TTC549 (cell line): ENCODE data around the gene CEPT1.
"Not testable (repeated sequence)": the region's sequence is repeated elsewhere in the genome, so short reads cannot be mapped to it uniquely, and the experiment has no call there.

Experiments used
- FAIRE-seq: peaks from 2 replicates; lab custom pipeline; 2012; peaks lifted over from hg19 to GRCh38; lab: Jason Lieb, UNC

CEPT1 gene

DNA sequence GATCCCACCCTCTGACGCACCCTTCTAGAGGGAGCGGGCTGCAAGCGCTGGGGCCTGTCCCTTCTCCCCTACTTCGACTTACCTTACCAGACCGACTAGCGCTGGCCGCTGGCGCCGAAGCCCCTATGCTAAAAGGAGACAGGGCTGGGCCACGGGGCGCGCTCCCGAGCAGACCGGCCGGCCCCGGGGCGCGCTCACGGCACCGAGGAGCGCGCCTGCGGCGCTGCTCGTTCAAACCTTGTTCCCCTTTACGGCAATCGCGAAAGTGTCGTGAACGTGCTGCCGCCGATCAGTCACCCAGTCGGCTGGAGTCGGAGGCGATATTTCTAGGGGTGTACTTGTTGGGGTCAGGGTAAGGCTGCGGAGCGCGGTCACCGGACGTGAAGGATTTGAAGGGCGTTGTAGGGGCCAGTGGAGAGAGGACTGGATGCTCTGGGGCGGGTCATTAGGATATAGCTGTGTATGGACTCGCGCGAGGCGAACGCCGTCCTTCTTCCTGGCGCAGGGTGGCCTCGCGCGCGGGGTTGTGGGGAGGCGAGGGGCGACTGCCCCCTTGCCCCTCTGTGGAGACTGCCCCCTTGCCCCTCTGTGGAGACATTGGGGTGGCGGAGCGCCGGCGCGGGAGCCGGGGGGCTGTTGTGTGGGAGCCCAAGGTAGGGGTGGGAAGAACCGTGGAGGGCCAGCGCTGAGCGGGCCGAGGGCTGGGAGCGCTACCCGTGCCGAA is at the start of gene CEPT1, which contains the start of gene DRAM2:
Gene CEPT1, plus strand, starts transcription at position 268 of the 724 bp plus-strand sequence. CDS start 7,492 bp downstream, outside the sequence.
Gene DRAM2, minus strand, starts transcription at position 138 of the 724 bp plus-strand sequence. CDS start 8,539 bp downstream, outside the sequence.
- FAIRE-seq = no peak

DNA sequence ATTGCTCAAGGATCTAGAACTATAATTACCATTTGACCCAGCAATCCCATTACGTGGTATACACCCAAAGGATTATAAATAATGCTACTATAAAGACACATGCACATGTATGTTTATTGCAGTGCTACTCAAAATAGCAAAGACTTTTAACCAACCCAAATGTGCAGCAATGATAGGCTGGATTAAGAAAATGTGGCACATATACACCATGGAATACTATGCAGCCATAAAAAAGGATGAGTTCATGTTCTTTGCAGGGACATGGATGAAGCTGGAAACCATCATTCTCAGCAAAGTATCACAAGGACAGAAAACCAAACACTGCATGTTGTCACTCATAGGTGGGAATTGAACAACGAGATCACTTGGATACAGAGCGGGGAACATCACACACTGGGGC is 44.6 kb upstream of the CEPT1 start:
- FAIRE-seq = not testable (repeated sequence)

DNA sequence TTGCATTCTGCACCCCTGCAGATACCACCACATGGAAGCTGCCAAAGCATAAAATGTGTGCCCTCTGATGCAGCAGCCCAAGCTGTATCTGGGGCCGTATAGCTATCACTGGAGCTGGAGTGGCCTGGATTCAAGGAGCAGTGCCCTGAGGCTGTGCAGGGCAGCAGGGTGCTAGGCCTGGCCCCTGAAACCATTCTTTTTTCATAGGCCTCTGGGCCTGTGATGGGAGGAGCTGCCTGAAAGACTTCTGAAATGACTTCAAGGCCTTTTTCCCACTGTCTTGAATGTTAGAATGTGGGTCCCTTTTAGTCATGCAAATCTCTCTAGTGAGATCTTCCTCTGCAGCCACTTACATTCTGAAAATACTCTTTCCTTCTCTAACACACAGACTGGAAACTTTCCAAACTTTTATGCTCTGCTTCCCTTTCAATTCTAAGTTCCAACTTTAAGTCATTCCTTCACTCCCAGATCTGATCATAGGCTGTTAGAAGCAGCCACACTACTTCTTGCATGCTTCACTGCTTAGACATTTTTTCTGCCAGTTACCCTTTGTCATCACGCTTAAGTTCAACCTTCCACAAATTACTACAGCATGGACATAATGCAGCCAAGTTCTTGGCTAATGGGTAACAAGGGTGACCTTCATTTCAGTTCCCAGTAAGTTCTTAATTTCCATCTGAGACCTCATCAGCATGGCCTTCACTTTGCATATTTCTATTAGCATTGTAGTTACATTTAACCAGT is 42.5 kb upstream of the CEPT1 start:
- FAIRE-seq = no peak

DNA sequence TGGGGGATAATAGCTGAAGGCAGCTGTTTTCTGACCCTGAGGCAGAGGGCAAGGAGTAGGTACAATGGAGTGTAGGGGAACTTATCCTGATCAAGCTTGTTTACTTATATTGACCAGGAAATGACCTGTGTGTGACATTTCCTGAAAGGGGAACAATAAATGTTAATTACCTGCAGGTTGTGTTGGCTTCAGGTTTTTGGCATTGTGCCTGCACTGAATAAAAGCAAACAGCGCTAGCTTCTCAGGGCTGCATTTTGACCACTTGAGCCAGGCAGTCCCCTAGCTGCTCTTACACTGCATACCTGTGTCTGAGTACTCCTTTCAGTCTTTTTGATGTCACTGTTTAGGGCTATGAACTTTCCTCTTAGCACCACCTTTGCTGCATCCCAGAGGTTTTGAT is 40.7 kb upstream of the CEPT1 start:
- FAIRE-seq = no peak

DNA sequence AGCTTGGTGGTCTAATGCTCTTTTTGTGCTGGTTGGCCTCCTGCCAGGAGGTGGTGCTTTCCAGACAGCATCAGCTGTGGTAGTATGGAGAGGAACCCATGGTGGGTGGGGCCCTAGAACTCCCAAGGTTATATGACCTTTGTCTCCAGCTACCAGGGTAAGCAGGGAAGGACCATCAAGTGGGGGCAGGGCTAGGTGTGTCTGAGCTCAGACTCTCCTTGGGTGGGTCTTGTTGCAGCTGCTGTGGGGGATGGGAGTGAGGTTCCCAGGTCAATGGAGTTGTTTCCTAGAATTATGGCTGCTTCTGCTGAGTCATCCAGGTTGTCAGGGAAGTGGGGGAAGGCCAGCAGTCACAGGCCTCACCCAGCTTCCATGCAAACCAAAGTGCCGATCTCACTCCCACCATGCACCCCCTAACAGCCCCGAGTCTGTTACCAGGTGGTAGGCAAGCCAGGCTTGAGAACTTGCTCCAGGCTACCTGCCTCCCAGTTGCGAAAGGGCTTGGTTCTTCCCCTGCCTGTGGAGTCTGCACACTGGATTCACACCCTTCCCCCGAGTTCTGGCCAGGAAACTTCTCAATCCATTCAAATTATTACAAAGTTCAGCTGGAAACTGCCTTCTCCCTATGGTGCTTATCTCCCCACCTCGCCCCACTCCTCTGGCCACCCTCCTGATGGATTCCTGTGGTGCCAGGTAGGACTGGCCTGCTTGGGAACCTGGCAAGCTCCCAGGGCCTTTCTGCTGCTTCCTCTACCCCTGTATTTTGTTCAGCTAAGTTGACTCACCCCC is 38.0 kb upstream of the CEPT1 start:
- FAIRE-seq = no peak

DNA sequence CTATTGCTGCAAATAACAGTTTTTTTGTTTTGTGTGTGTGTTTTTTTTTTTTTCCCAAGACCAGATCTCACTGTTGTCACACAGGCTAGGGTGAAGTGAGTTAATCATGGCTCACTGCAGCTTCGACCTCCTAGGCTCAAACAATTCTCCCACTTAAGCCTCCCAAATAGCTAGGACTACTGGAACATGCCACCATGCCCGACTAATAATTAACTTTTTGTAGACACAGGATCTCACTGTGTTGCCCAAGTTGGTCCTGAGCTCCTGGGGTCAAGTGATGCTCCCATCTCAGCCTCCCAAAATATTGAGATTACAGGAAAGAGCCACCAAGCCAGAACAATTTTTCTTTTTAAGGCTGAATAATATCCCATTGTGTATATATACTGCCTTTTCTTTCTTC is 35.0 kb upstream of the CEPT1 start:
- no peak for FAIRE-seq

DNA sequence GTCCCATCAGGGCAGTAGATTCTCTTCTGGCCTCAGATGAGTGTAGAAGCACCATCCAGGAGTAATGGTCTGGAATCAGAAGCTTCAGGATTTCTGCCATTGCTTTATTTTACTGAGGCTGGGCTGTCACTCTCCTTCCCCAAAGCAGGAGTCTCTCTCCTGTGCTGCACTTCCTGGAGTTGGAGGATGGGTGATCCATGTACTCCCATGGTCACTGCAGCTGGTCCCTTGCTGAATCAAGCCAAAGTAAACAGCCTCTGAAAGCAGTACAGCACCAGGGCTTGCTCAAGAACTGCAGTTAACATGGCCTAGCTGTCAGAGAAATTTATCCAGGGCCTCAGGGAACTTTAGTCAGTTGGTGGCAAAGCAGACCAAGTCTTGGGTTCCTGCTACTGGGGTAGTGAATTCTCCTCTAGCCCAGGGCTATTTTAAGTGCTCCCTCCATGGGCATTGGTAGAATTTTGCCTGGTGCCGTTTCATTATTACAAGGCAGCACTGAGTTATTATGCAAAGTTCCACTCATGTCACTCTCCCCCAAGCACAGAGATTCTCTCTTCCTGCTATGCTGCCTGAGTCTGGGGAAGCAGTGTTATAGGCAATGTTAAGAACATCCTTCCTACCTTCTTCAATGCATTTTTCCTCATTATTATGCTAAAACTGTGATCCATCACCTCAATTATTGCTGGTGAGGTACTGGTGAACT is 29.7 kb upstream of the CEPT1 start:
- no peak for FAIRE-seq

DNA sequence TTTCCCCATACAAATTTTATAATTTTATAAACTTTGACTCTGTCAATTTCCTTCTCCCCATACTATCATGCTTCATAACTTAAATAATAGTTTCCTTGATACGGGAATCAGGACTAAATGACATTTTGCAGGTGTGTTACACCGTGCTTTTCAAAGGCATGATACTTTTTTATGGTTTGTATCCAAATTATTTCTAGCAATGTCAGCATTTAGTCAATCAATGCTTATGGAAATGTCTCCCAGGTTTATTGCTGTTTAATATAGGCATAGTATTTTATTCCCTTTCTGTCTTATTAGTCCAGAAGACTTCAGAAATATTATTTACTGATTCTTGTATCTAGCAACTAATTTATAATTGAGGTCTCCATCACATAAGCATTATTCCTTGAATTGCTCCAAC is 23.5 kb upstream of the CEPT1 start:
- no peak for FAIRE-seq

DNA sequence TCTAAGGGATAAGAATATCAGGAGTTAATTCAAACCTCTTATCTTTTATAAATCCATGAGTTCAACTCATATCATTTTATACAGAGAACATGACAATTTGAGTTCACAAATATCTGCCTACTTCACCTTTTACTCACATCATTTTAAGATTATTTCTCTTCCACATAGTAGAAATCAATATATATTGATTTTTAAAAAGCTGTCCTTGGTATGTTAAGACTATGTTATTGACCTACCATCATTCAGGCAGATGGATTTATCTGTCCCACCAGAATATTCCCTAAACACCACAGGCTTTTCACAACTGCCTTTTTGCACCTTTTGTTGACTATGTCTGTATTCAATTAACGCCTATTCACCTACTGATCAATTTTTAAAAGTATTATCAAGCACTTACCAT is 13.7 kb upstream of the CEPT1 start:
- FAIRE-seq = no peak

DNA sequence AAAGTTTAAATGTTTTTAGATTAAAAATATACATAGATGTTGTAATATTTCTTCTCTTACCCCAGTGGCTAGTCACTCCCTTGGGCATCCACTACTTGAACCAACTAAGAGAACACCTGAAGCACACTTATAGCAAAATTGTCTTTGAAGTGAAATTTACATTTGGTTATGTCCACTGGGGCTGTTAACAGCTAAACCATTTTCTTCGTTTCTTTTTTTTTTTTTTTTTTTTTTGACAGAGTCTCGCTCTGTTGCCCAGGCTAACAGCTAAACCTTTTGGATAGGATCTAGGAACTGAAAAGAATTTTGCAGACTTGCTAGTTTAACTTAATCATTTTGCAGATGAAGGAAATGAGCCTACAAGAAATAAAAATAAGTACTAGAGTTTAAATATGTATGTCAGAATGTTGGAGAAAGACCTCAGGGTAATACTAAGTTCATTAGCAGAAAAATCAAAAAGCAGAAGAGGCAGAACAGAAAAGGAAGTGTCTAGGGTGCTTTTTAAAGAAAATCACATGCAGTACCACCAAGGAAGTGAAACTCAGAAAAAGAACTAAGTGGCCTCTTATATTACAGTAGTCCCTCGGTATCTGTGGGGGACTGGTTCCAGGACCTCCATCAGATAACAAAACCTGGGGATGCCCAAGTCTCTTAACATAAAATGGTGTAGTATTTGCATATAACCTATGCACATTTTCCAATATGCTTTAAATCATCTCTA is 11.9 kb upstream of the CEPT1 start:
- no peak for FAIRE-seq

DNA sequence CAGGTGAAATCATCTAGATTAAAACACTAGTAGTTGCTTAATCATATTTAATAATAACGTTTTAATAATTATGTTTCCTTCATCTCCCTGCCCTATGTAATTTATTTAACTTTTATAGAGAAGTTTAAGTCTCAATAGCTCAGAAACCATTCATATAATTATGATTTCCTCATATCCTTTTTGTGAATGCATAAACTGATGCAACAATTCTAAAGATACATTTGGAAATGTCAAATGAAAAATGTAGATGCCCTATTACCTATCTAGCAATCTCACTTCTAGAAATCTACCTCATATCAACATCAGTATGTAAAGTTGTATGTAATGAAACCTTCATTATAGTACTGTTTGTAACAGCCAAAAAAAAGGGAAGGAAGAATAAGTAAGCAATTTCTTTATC is 10.6 kb upstream of the CEPT1 start:
- no peak for FAIRE-seq

DNA sequence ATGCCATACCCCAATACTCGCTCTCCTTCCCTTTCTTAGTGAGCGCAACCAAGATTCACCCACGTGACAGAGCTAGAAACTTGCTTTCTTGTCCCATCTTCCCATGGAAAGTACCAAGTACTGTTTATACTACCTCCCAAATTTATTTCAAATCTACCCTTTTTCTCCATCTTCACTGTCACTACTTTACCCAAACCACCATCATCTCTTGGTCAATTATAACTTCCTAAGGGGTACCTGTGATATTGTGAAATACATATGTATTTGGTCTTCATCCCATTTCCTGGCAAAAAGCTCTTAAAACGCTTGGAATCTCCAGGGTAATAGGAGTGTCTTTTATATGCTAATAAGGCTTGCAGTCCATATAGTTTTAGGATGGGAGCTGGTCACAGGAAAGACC is 8.3 kb upstream of the CEPT1 start:
- FAIRE-seq = no peak

DNA sequence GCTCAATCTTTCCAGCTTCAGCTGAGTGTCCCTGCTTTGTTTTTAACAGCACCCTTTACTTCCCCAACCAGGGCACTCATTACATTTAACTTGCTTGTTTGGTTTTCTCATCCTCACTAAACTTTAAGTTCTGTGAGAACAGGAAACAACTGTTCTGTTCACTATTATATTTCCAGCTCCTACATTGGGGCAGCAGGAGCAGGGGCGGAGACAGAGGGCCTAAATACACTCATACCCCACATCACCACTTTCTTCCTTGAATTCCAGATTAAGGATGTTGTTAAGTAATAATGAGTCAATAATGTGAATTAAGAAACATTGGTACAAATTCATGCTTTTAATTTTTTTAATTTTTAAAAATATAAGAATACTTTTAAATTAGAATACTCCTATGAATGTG is 6.2 kb upstream of the CEPT1 start:
- no peak for FAIRE-seq

DNA sequence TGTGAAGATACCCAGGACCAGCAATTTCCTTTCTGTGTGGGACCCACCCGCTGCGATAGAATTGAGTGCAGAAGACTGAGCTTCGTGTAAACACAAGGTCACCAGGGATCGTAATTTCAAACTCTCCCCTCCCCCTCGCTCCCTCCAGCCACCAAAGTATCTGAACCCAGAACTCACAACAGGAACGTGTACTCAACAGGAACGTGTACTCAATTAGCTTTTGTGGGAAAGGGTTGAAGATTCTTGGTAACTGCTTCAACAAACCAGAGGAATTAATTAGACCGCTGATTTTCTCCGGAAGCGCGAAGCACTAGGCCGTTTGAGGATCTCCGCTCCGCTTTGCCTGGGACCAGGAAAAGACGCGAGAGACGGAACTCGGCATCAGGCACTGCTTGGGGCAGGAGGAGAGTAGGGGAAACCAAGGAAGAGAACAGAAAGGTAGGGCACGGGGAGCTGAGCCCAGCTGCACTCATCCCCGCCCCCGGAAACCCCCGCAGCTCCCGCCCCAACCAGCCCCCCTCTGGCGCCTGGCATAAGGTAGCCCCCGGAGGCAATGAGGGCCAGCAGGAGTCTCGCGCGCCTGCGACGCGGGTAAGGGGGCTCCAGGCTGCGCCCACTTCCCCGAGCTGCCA is 583 bp upstream of the CEPT1 start:
- no peak for FAIRE-seq

DNA sequence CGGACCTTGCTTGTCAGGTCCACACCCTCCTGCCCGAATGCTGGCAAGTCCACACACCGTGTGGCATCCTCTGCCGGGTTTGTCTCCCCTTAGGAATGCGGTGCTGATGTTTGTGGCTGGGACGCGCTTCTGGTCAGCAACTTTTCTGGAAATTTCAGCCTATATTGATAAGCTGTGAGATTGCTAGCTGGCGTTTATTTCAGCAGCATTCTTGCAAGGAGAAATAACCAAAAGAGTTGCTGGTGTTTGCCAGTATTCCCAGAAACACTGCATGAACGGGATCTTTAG is 601 bp downstream of the CEPT1 start:
- FAIRE-seq = no peak

DNA sequence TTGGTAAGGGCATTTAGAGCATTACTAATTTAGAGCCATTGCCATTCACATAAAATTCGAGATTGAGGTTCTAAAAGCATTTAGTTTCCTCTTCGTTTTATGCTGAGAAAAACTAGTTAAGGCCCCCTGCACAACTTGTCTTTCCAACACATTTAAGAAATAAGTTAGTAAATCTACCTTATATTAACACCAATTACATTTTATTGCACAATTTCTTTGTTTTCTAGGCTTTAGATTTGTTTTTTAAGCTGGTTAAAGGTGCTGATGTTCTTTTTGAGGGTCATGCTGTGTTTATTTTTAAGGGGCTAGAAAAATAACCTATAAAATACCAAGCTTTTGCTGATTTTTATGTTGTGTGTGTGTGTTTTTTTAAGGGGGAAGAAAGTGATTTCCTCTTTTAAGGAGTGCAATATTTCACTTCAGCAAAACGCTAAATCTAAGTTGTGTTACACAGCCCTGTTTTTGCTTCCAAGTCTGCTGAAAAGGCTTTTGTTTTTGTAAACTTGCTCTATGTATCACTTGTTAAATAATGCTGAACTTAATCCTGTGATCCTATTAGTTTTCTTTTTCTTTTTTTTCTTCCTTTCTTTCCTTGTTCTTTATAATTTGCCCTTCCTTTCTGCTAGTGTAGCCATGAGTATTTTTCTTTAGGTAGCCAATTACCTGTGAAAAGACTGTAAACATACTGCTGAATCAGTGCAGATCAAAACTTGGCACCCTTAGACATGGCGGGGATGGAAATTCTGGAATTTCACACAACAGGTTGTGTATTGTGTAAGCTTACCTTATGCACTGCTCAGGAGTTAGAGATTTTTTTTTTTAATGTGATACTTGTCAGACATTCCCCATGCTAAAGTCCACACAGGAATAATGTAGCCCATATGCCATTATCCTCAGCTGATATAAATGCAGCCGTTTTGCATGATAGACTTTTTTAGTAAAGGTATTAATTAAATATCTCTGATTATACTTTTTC is 1.5 kb downstream of the CEPT1 start:
- no peak for FAIRE-seq

DNA sequence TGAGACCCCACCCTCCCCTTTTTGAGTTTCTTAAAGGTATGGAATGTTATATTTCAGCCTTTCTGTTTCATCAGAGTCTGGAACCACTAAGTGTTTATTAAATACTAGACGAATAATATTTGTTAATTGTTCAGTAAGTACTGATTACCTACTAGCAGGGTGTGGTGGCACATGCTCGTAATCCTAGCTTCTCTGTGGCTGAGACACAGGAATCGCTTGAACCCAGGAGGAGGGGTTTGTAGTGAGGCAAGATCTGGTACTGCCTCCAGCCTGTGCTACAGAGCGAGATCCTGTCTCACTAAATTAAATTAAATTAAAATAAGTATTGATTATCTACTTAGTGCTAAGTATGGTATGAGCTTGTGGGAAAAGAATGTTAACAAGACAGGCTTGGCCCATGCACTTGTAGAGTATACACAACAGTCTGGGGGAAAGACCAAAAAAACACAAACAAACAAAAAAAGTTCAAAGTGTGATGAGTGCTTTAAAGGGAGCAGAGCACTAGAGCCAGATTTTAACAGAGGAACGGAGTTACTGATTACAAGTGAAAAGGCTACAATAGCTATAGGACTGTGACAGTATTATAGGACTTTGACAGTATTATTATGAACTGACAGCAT is 2.4 kb downstream of the CEPT1 start:
- FAIRE-seq = no peak

DNA sequence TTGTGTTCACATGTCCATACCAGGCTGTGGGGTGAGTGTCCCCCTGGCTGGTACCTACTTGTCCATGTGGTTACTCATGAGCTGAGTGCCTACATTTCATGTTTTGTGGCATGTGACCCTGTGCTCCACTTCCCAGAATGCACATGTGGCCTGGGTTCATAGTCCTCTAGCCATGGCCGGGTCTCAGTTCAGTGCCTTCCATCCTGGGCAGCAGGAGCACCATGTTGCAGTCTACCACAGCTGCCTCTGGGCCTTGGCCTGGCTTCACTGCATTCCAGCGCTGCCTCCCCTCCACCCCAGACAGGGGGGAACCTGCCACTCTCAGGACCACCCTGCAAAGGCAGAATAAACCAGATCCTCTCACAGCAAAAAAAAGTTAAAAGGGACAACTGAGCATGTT is 5.5 kb downstream of the CEPT1 start:
- no peak for FAIRE-seq

DNA sequence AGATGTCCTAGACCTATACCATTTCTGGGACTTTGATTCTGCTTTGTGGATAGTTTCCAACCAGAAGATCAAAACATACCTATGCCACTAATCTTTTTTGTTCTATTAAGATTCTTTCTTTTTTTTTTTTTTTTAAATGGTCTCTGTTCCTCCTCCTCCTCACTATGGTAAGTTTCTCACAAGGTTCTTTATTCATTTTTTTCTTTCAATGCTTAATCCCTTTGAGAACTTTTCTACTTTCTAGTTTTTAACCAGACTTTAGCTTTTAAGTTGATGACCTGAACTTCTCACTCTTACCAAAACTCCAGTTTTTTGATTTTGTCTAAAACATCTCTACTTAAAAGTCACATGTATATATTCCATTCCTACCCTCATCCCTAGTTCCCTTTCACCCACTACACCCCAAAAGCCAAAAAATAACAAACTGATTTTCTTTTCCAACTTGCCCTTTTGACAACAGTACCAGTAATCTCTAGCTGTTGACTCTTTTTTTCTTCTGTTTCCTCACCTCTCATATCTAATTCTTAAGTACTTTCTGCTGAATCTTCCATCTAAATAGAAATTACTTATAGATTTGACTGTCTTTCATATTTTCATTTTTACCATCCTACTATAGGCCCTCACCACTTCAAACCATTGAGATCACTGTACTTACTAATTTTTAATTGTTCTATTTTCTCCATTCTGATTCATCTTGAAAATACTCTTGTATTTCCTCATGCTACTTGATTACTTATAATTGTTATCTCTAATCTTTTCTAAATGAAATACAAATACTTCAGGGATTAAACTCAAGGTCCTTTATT is 6.1 kb downstream of the CEPT1 start:
- FAIRE-seq = no peak
